ENCODE data around the gene HTR1E. TPM values are rescaled to one million over a fixed set of nuclear protein-coding genes. Genes with fewer than 3 reads are reported as not detected.

The HTR1E gene
- total and polyA plus RNA-seq, 10 of the 15 experiments (the other 5 are each of a cell fraction or from before 2014, with no cell fraction given) = not detected

- intact Hi-C loops (cut with micrococcal nuclease; ENCODE audit: unreplicated experiment) = loop anchor here (5.0 kb wide), 2 partner anchors 1015 to 1165 kb away; no protein-coding TSS in a partner anchor
- Histone ChIP-seq H3K9me3 (replicated peaks; ENCODE audit: control insufficient read depth, insufficient read depth, low read length) (no peaks in the 10 kb centered on the region), H3K27me3 (replicated peaks in 1 of 2; ENCODE audit: control insufficient read depth in 2 of 2, insufficient read depth in 2 of 2, low read length in 1 of 2) (peaks cover 4% of the 10 kb centered on the region in 2 experiments; a peak in 3 of 4 replicates), H3K79me2 (ENCODE audit: control insufficient read depth, insufficient read depth, low read length) (no peaks in the 10 kb centered on the region), H4K20me1 (ENCODE audit: control insufficient read depth, insufficient read depth) (no peaks in the 10 kb centered on the region), H3K36me3 (ENCODE audit: control insufficient read depth in 2 of 2, insufficient read depth in 2 of 2, low read length in 1 of 2) (no peaks in the 10 kb centered on the region), H3K4me3 (no peak overlapping the region), H3K9ac (ENCODE audit: control insufficient read depth, insufficient read depth, low read length) (no peak overlapping the region), H3K4me1 (ENCODE audit: control insufficient read depth, insufficient read depth, low read length) (no peaks in the 10 kb centered on the region), H3K27ac (ENCODE audit: control insufficient read depth, insufficient read depth) (no peak overlapping the region), H3K4me2 (ENCODE audit: control insufficient read depth, insufficient read depth) (no peak overlapping the region), H2AFZ (ENCODE audit: control insufficient read depth, low read depth, low read length) (no peak overlapping the region)
- CTCF ChIA-PET = interaction anchor here (0.6 to 1.0 kb wide), 2 partner anchors 758 to 1013 kb away, joined by 3 read pairs; no protein-coding TSS in a partner anchor
- POLR2A ChIA-PET = no interaction called here
- BruUV-seq (replicated peaks) = no TSS peak
- FAIRE-seq (no peak), DNase-seq (ENCODE audit: low read depth, low spot score) (no peak), ATAC-seq (peak; percentile 18; the same call in 2 of the 3 replicates)
- 12% methylated on average over 12 of the region's 12 CpGs for WGBS (ENCODE audit: insufficient coverage, insufficient replicate concordance, low lambda C conversion rate, missing lambda C conversion rate)
- in situ Hi-C loops (cut with MboI) = no loop called here
- RAD21 ChIA-PET (ENCODE audit: unreplicated experiment) = interaction anchor here (0.7 kb wide), 1 partner anchor 1809 kb away, joined by 3 read pairs; no protein-coding TSS in a partner anchor
- SMC1A ChIA-PET (ENCODE audit: uncharacterized antibody, unreplicated experiment) = no interaction called here
- TF ChIP-seq NBN (IDR thresholded peaks at IDR 0.05) (no peak), LARP7 (IDR thresholded peaks at IDR 0.05) (no peak), ZNF687 (IDR thresholded peaks at IDR 0.05) (no peak), PRDM15 (CRISPR knock-in tag; IDR thresholded peaks at IDR 0.05) (no peak), CEBPB (IDR thresholded peaks at IDR 0.05; ENCODE audit: borderline replicate concordance in 1 of 2, low read depth in 2 of 2, low read length in 2 of 2) (no peak), RFX5 (IDR thresholded peaks at IDR 0.05; ENCODE audit: low read depth, low read length) (no peak), ZNF592 (IDR thresholded peaks at IDR 0.05) (no peak), EP300 (IDR thresholded peaks at IDR 0.05; ENCODE audit: borderline replicate concordance in 1 of 2, control insufficient read depth in 1 of 2, low read depth in 2 of 2, low read length in 2 of 2) (no peak), SRF (IDR thresholded peaks at IDR 0.05; ENCODE audit: low read depth in 2 of 2, low read length in 2 of 2) (no peak)
Observed at GRCh38 chr6:86936834-86937218, 502 bp upstream of the HTR1E start.

All from GM12878 (cell line).